Vagina (tissue), 2 donors: ENCODE results near the gene SPACA9. TPM values are rescaled to one million over a fixed set of nuclear protein-coding genes. Genes with fewer than 3 reads are reported as not detected.

ENCODE experiments used
- DNase-seq, 2 donors: peaks; one replicate each; pipeline ENCODE4 v3.0.0-alpha.2; 2017; ENCODE audit errors: extremely low spot score in 2 of 2
- H3K27ac ChIP-seq: fragments of 200-600 bp; sonication (generic); one replicate; pipeline ENCODE4 v1.5.1; 2019
- H3K27me3 ChIP-seq: fragments of 200-600 bp; sonication (generic); one replicate; pipeline ENCODE4 v1.5.1; 2019
- H3K36me3 ChIP-seq, 2 donors: fragments of 200-600 bp; sonication (generic); one replicate each; pipeline ENCODE4 v1.5.1; 2017 to 2019
- H3K4me1 ChIP-seq: fragments of 200-600 bp; sonication (generic); one replicate; pipeline ENCODE4 v1.5.1; 2019
- H3K4me3 ChIP-seq, 2 donors: fragments of 200-600 bp; sonication (generic); 1 replicate in 1 of 2; 2 replicates in 1 of 2; pipeline ENCODE4 v1.5.1; 2016 to 2019
- H3K9me3 ChIP-seq: fragments of 200-600 bp; sonication (generic); one replicate; pipeline ENCODE4 v1.5.1; 2019
- CTCF ChIP-seq, 3 experiments: fragments of 450-650 bp in 2 of 3; fragments of 200-600 bp in 1 of 3; sonication (generic) in 1 of 3; IDR thresholded peaks; one replicate each; pipeline ENCODE4 v1.5.1; 2017 to 2019; ENCODE audit warnings: antibody characterized with exemption in 3 of 3, mild to moderate bottlenecking in 2 of 3, moderate library complexity in 2 of 3
- POLR2A ChIP-seq, 2 donors: fragments of 450-650 bp; IDR thresholded peaks; one replicate each; pipeline ENCODE4 v1.6.1; 2017; ENCODE audit warnings: antibody characterized with exemption in 2 of 2, mild to moderate bottlenecking in 2 of 2, moderate library complexity in 2 of 2
- POLR2AphosphoS5 ChIP-seq, 2 donors: sonication (generic); formaldehyde crosslinking; IDR thresholded peaks; one replicate each; pipeline ENCODE4 v1.9.0; 2017; ENCODE audit warnings: antibody characterized with exemption in 2 of 2, mild to moderate bottlenecking in 2 of 2, low read depth in 1 of 2; ENCODE audit not compliant: insufficient read depth in 1 of 2
- intact Hi-C: fragments of 100-400 bp; cut with DNase I; formaldehyde crosslinking; loops from one replicate; pipeline ENCODE4 v1.15.1; 2023
- total RNA-seq: library from RNA; depleted of rRNA; stranded (reverse); fragments of >200 nt; gene quantifications from one replicate; pipeline ENCODE4 v1.2.3, GENCODE V29; 2016

The SPACA9 gene
- total RNA-seq, 1 donor from 2014 or later: 2.7 TPM

- DNase-seq: no peak
- Histone ChIP-seq H3K27ac (no peak overlapping the region), H3K27me3 (no peaks in the 10 kb centered on the region), H3K4me3 (no peak overlapping the region), H3K4me1 (no peaks in the 10 kb centered on the region), H3K36me3 (no peaks in the 10 kb centered on the region), H3K9me3 (no peaks in the 10 kb centered on the region)
- intact Hi-C loops: no loop called here
- TF ChIP-seq POLR2AphosphoS5 (IDR thresholded peaks at IDR 0.05; ENCODE audit: insufficient read depth in 1 of 2, low read depth in 1 of 2) (no peak), POLR2A (IDR thresholded peaks at IDR 0.05) (no peak), CTCF (IDR thresholded peaks at IDR 0.05) (no peak)
These were observed 32.4 kb upstream of the SPACA9 start for GRCh38 chr9:132846109-132846917.

- intact Hi-C loops: no loop called here
- no peaks in the 10 kb centered on the region for H3K4me1 ChIP-seq
- no peaks in the 10 kb centered on the region for H3K36me3 ChIP-seq
- no peak overlapping the region for H3K27ac ChIP-seq
- H3K27me3 ChIP-seq: no peaks in the 10 kb centered on the region
- DNase-seq: no peak
- no peak overlapping the region for H3K4me3 ChIP-seq
- no peaks in the 10 kb centered on the region for H3K9me3 ChIP-seq
- TF ChIP-seq POLR2AphosphoS5 (IDR thresholded peaks at IDR 0.05; ENCODE audit: insufficient read depth in 1 of 2, low read depth in 1 of 2): no peak
- no peak for TF ChIP-seq CTCF (IDR thresholded peaks at IDR 0.05)
- TF ChIP-seq POLR2A (IDR thresholded peaks at IDR 0.05): no peak
These were observed 31.7 kb upstream of the SPACA9 start for GRCh38 chr9:132846918-132847515.

- no peak overlapping the region for H3K27ac ChIP-seq
- H3K4me1 ChIP-seq: no peaks in the 10 kb centered on the region
- H3K9me3 ChIP-seq: no peaks in the 10 kb centered on the region
- intact Hi-C loops: no loop called here
- no peak for DNase-seq
- H3K4me3 ChIP-seq: no peak overlapping the region
- no peaks in the 10 kb centered on the region for H3K27me3 ChIP-seq
- no peak for TF ChIP-seq POLR2AphosphoS5 (IDR thresholded peaks at IDR 0.05; ENCODE audit: insufficient read depth in 1 of 2, low read depth in 1 of 2)
- no peak for TF ChIP-seq POLR2A (IDR thresholded peaks at IDR 0.05)
- no peak for TF ChIP-seq CTCF (IDR thresholded peaks at IDR 0.05)
- no peaks in the 10 kb centered on the region for H3K36me3 ChIP-seq
These were observed 29.5 kb upstream of the SPACA9 start for GRCh38 chr9:132849185-132849706.

GRCh38 chr9:132853482-132853881, 25.2 kb upstream of the SPACA9 start:
- no peak for DNase-seq
- H3K9me3 ChIP-seq: no peaks in the 10 kb centered on the region
- H3K36me3 ChIP-seq: no peaks in the 10 kb centered on the region
- intact Hi-C loops: no loop called here
- H3K4me3 ChIP-seq: no peak overlapping the region
- no peak overlapping the region for H3K27ac ChIP-seq
- peaks cover 12% of the 10 kb centered on the region for H3K4me1 ChIP-seq
- no peaks in the 10 kb centered on the region for H3K27me3 ChIP-seq
- TF ChIP-seq CTCF (IDR thresholded peaks at IDR 0.05): no peak
- no peak for TF ChIP-seq POLR2AphosphoS5 (IDR thresholded peaks at IDR 0.05; ENCODE audit: insufficient read depth in 1 of 2, low read depth in 1 of 2)
- TF ChIP-seq POLR2A (IDR thresholded peaks at IDR 0.05): no peak

- TF ChIP-seq POLR2A (IDR thresholded peaks at IDR 0.05) (no peak), POLR2AphosphoS5 (IDR thresholded peaks at IDR 0.05; ENCODE audit: insufficient read depth in 1 of 2, low read depth in 1 of 2) (no peak), CTCF (IDR thresholded peaks at IDR 0.05) (no peak)
- no peaks in the 10 kb centered on the region for H3K9me3 ChIP-seq
- intact Hi-C loops: no loop called here
- no peaks in the 10 kb centered on the region for H3K27me3 ChIP-seq
- peaks cover 12% of the 10 kb centered on the region for H3K4me1 ChIP-seq
- no peak for DNase-seq
- H3K4me3 ChIP-seq: no peak overlapping the region
- no peak overlapping the region for H3K27ac ChIP-seq
- no peaks in the 10 kb centered on the region for H3K36me3 ChIP-seq
These were observed 23.9 kb upstream of the SPACA9 start for GRCh38 chr9:132854832-132855231.
